Gastroesophageal sphincter (tissue), 3 donors: ENCODE measurements around the gene SCG2.

Source experiments
- CTCF ChIP-seq, 4 experiments: fragments of 200-600 bp in 2 of 4; fragments of 450-650 bp in 2 of 4; sonication (generic) in 1 of 4; IDR thresholded peaks; one replicate each; pipeline ENCODE4 v1.5.1; 2017 to 2019; ENCODE audit warnings: antibody characterized with exemption in 4 of 4, mild to moderate bottlenecking in 2 of 4, moderate library complexity in 2 of 4
- POLR2A ChIP-seq, 2 donors: fragments of 450-650 bp; IDR thresholded peaks; one replicate each; pipeline ENCODE4 v1.6.1; 2017; ENCODE audit warnings: antibody characterized with exemption in 2 of 2, mild to moderate bottlenecking in 2 of 2, moderate library complexity in 1 of 2
- POLR2AphosphoS5 ChIP-seq: sonication (generic); formaldehyde crosslinking; IDR thresholded peaks from one replicate; pipeline ENCODE4 v1.6.1; 2017; ENCODE audit warnings: antibody characterized with exemption

DNA sequence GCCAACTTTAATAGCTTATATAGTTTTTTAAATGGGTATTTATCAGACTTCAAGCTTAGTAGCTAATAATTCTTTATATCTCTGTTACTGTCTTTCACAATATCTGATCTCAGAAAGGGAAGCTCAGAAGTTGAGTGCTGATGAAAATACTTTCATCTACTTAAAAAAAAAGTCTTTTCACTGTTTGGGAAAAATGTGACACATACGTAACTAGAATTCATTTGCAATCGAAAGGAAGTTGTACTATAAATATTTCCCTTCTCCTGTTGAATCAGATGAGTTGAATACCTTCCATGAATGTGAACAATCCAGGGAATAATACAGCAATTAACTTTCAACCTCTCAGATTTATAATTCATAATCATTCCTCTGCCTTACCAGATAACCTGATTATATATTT is 811 bp upstream of the SCG2 start:
- TF ChIP-seq CTCF (IDR thresholded peaks at IDR 0.05) (no peak), POLR2AphosphoS5 (no peak), POLR2A (IDR thresholded peaks at IDR 0.05) (no peak)
